Fibroblast of skin of back (primary cell): ENCODE results near the gene NXPH2.
A peak's percentile ranks its signal among the peaks of the same experiment; 100 is the strongest.
"Not testable (repeated sequence)": the region's sequence is repeated elsewhere in the genome, so short reads cannot be mapped to it uniquely, and the experiment has no call there.

Experiments used
- DNase-seq: peaks from one replicate; pipeline ENCODE4 v3.0.0-alpha.2; 2013

Gene NXPH2

DNA sequence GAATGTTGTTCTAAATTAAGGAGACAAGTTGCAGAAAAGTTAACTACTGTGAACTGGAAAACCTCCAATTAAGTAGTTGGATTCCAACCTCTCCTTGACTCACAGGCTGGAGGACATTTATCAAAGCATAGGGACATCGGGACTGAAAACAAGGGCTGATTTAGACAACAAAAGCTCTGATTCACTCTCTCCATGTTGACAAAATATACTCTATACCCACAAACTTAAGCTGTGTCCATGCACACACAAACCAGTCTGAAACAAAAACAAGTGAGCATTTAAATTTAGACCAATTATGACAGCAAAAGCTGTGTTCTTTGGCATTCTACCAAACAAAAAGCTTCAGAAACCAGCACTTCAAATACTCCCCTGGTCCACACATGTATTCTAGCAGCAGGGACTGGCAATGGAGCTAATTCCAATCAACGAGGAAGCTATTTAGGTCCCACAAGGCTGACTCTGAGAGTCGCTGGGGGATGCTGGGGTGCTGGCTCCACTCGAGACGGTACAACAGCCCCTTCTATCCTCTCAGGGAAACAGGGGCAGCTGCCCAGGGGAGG lies 71.4 kb downstream of the NXPH2 start:
- DNase-seq: peak; percentile 24

DNA sequence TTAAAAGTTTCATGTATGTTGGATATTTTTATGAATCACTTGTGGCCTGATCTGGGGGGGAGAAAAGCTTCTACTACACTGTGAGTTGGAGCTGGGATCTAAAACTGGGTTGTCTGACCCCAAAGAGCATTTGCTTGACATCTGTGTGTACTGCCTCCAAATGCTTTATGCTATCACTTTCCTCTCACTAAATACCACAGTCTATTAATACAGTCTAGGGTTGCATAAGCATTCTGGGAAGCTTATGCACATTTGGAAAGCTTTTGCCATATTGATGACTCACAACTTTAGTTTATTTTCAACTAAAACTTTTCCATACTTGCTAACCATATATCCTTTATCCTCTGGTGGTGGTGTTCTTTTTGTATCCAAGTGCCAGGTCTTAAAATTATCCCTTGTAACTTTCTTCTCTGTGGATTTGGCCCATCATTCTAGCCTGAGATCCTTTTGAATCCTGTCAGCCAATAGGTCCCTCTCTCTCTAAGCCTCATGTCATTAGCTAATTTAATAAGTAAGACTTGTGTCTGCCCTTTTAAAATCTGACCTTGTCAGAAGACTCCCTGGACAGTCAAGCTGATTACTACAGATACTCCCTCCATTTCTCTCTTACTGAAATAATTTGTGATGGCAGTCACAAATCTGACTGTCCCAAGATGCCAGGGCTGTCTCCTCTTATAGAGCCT lies 72.7 kb downstream of the NXPH2 start:
- DNase-seq: peak; percentile 65

DNA sequence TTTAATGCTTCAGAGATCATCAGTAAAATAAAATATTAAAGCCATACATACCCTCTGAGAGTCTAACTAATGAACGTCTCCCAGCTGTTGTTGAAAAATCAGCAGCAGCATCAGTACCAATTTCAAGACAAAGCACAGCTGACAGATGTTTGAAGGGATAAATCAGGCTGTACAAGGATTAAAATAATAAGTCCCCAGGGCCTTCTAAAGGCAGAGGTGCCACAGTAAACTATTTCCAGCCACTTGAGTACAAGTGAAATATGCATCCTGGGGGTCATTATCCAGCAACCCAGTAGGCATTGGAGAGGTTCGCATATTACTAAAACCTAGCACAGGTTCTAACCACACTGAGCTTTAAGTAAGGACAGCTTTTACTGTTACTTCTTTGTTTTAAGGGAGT lies 76.9 kb downstream of the NXPH2 start:
- DNase-seq: no peak

DNA sequence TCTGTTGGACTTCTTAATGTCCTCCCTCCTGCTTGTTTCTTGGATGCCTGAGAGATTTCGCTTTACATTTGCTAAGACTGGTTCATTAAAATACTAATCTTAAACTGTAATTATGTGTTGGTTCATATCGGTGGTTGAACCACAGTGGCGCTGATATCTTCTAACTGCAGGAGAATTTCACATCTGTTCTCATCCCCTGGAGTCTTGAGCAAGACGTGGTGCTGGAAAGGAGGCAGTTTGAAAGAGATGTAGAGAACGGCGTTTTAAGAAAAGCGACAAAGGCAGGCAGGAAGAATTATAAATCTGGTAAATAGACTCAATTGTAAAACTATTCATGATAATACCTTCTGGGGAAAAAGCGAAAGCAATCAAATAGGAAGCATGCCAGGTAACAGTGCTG lies 79.5 kb downstream of the NXPH2 start:
- no peak for DNase-seq

DNA sequence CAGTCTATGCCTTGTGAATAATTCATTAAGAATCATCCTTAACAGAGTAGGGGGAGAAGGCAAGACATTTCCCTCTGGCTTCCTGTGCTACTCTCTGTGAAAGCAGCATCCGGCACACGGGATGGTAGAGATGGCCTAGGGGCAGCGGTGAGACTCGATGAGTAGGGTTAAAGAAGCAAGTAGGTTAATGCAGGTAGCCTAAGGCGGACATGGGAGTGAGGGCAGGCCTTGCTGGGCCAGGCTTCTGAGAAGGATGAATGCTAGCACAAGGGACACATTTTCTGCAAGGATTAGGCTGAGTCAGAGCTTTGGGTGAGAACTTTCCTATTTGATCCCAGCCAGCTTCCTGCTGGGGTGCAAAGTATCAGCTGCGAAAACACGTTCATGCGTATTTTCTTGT lies 80.8 kb downstream of the NXPH2 start:
- no peak for DNase-seq

DNA sequence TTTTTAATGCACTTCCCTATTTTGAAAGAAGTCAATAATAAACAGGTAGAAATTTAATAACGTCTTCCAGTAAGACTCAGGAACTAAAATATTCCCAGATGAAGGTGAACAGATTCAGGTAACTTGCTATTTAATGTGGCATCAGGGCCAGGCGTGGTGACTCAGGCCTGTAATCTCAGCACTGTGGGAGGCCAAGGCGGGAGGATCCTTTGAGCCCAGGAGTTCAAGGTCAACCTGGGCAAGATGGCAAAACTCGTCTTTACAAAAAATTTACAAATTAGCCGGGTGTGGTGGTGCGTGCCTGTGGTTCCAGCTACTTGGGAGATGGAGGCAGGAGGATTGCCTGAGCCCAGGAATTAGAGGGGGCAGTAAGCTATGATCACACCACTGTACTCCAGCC lies 81.8 kb downstream of the NXPH2 start:
- DNase-seq: no peak

DNA sequence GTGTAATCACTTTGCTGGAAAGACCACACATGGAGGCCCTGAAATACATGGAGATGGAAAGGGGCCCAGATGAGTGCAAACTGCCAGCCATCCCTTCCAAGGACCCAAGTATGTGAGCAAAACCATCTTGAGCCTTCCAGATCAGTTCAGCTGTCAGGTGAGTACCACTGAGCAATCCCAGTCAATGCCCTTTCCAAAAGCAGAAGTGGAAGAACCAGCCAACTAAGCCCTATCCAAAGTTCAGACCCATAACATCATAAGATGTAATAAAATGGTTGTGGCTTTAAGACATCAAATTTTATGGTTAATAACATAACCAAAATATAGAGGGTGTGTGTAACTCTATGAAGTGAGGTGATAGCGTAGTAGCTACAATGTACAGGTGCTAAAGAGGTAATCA lies 88.5 kb downstream of the NXPH2 start:
- no peak for DNase-seq

DNA sequence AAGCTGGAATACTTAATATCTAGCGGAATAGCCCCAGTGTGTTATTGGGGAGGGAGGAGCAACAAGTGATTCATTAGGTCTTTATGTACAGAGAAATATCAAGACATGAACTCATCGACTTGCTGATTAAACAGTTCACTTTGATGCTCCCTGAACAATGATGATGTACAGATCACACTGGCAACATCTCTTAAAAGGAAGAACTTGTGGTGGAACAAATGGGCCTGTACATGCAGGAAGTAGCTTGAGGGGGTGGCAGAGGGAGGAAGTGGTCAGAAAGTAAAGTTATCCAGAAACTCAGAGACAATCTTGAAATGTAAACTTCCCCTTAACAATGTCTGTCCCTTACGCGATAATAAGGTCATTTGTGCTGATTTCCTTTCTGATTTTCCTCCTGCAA lies 90.5 kb downstream of the NXPH2 start:
- DNase-seq: no peak

DNA sequence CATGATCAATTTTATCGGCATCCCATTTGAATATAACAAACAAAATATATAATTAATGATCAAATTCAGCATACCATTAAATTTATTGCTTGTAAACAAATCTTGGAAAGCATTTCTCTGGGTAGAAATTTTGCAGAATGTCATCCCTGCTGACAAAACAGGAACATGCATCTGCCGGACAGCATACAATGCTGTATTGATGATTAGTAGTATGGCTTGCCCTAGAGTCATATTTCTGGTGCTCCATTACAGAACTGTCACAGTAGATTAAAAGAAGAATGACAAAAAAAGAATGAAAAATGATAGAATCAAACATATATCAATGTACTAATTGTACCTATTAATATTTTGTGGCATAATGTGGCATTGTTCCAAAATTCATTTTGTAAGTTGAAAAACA lies 98.0 kb downstream of the NXPH2 start:
- no peak for DNase-seq

DNA sequence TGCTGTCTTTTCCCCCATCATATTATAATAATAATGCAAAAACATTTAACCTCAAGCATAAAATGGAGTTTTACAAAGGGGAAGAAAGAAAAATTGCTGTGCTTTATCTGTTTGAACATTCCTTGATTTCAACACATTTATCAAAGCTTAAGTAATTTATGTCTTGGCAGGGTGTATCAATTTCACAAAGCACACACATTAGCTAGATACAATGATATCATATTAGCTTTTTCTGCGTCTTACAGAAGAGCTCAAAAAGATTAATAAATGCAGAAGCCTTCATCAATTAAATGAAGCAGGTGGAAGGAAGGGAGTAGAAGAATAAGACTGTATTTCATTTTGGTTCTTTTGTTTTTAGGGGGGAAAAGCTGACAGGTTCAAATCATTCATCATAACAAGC lies 103.0 kb downstream of the NXPH2 start:
- DNase-seq: no peak

DNA sequence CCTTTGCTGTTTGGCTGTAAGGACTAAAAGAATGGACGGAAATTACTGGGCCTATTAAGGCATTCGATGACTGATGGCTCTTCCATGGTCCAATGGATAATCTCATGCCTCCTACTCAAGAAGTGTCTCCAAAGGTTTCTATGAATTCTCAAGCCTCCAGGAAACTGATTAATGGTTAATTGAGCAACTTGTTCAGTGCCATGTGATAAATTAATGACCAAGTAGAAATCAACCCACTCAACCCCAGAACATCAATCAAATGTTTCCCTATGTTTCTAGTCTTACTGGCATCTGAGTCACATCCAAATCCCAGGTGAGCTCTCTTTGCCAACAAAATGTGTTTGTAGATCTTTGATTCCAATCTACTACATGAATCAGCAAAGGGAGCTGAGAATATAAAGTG lies 103.6 kb downstream of the NXPH2 start:
- no peak for DNase-seq

DNA sequence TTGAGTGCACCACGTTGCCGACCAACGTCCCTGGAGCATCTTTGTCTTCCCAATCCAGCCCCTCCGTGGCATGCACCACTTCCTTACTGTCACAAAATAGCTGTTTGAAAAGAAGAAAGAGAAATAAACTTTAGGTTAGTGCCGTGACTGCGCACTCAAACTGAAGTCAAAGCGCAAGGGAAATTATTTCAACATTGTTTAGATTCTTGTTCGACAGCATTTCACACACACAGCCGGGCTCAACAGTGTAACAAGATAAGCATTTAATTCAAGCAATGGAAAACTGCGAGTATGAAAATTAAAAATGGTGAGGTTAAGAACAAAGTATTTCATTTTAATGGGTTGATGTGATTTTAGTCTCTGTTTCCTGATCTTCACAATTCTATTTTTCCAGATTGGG lies 108.6 kb downstream of the NXPH2 start:
- DNase-seq: no peak

DNA sequence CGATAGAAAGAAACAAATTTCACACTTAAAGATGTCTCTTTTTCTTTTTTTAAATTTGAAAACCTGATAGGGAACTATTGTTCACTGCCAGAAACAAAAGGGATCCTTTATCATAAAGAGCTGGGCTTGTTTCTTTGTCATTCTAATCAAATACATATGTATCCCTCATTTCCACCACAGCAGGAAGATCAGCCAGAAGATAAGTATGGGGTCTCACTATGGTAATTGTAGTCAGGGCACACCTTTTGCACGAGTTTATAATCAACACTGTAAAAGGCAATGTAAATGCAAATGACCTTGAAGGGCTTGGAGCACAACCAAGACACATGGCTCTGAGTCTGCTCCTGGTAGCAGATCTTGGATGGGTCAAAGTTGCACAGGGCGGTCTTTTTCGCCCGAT lies 109.5 kb downstream of the NXPH2 start:
- DNase-seq: no peak

DNA sequence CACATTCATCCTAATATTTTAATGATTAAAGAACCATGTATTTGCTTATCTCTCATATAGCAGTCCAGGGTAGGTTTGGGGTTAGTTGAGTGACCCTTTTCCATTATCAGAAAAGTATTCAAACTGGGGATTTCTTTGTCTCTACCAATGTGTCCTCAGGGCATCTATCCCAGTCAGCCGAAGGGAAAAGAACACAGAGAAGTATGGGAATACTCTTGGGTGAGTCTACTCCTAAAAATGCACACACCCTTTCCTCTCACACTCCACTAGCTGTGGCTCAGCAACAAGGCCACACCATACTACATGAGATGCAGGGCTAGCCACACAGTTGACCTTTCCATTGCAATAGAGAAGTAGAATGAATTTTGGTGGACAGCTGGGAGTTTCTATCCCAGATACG lies 114.3 kb downstream of the NXPH2 start:
- no peak for DNase-seq

DNA sequence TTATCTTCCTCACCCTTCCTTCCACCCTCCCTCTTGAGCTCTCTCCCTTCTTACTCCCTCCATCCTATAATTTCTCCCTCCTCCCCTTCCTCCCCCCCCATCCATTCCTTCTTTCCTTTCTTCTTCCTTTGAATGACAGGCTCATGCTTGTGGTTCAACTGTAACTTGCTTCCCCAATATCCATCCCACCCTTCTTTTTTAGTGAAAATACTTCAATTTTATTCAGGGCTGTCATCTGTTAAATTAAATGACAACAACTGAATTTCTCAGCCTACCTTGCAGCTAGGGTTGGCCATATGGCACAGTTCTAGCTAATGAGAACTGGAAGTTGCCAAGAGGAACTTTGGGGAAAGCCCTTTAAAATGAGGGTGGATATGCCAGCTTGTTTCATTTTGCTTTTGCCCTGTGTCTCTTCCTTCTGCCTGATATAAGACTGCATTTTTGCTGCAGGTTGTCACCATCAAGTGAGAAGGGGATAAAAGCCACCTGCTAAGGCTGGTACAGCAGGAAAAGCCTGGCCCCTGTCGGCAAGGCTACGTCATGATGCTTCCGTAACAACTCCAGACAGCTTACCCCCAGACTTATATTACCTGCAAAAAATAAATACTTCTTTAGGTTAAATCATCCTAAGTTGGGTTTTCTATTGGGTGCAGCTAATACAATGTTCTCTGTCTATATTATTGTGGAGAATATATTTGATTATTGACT lies 121.8 kb downstream of the NXPH2 start:
- no peak for DNase-seq

DNA sequence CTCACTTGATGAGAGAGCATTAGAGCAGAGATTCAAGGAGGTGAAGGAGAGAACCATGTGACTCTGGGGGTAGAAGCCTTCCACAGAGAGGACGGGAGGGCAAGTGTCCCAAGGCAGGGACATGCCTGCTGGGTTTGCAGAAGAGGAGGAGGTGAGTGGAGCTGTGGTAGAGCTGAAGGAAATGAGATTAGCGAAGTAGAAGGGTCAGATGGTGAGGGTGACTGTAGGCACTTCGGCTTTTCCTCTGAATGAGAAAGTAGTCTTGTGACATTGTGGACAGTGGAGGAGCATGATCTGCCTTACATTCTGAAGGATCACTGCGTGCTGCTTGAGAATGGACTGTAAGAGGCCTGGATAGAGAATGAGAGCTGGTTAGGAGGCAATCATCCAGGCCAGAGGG lies 126.0 kb downstream of the NXPH2 start:
- no peak for DNase-seq

DNA sequence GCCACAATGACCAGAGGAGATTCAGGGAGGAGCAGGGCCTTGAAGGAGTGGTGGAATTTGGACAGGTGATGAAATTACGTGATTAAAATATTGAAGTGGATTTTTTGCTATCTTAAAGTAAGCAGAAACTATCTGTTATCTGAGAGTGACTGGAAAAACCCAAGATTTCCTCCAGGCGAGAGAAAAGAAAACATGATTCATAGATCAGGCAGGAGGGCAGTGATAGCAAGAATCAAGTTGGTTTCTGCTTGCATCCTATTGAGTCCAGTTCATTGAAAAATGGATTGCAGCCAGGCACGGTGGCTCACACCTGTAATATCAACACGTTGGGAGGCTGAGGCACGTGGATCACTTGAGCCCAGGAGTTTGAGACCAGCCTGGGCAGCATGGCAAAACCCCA lies 127.8 kb downstream of the NXPH2 start:
- no peak for DNase-seq

DNA sequence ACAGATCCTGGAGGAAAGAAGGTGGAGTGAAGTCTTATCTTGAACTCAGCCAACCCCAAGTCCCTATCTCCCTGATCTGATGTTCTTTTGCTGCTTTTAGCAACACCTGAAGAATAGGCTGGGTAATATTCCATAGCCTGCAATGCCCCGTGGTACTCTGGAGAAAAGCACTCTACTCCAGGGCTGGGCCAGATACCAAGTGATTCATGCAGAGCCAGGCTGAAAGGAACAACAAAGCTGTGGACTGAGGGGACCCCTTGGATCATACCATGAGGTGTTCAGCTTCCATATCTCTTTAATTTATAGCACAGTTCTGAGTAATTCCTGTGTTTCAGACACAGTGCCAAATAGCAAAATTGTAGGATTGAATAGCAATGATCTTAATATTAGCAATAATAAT lies 130.6 kb downstream of the NXPH2 start:
- no peak for DNase-seq

DNA sequence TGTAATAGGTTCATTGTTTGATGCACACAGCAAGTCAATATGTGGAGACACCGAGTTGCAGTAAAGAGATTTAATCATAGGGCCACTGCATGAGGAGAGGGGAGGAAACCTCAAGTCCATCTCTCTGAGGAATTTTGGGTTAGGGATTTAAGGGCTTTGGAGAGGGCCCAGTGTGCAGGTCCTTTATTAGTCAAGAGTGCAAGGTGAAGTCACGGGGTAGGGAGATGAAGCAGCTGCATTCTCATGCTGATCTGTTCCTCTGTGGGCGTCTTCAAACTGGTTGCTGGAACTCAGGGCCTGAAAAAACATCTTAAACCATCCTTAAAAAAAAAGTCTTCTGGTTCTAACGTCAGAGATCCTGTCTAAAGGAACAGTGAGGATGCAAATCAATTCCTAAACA lies 131.6 kb downstream of the NXPH2 start:
- DNase-seq: no peak

DNA sequence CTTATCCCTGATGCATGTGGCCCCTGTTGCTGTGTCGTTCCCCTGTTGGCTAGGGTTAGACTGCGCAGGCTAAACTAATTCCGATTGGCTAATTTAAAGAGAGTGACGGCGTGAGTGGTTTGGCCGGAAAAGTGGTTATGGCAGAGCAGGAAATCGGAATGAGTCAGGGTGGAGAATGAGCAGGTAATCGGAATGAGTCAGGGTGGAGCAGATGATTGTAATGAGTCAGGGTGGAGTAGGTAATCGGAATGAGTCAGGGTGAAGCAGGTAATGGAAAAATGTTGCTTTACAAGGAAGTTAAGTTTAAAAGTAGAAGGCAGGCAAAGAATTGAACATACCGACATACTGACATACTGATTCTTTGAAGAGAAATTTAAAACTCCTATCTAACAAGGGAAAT lies 135.4 kb downstream of the NXPH2 start:
- not testable (repeated sequence) for DNase-seq

DNA sequence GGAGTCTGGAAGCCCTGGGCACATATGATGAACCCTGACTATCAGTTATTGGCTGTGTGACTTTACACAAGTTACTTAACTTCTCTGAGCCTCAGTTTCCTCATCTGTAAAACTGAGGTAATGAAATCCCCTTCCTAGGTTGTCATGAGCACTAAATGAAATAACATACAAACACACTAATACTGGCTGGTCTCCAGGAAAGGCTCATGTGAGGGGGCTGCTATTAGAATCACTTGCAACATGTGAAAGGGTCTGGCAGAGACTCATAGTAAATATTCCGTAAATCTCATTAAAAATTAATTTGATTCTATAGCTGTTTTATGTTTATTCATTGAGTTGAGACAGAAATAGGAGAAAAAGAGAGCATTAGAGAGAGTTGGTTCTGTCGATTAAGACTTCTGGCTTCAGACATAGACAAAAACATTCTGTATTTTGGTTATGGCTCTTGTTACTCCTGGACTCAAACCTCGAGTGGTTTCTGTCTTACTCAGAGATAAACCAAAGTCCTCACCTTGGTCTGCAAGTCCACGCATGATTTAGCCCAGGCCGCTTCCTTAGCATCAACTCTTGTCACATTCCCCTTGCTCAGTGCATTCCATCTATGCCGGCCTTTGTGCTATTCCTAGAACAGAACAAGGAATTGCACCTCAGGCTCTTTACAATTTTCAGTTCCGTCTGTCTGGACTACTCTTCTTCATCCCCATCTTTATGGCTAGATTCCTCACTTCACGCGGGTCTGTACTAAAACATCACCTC lies 139.1 kb downstream of the NXPH2 start:
- no peak for DNase-seq

DNA sequence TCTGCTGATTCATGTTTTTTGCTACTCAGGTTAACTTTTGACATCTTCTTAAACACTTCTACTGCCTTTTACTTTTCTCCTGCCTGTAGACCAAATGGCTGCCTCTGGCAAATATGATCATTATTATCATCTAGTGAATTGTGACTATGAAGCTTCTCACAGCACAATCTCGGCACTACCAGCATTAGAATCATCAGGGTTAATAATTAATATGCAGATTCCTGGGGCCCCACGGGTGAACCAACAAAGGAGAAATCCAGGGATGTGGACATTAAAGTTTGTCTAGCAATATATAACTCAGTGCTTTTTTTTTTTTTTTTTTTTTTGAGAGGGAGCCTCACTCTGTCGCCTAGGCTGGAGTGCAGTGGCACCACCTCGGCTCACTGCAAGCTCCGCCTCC lies 142.5 kb downstream of the NXPH2 start:
- no peak for DNase-seq

DNA sequence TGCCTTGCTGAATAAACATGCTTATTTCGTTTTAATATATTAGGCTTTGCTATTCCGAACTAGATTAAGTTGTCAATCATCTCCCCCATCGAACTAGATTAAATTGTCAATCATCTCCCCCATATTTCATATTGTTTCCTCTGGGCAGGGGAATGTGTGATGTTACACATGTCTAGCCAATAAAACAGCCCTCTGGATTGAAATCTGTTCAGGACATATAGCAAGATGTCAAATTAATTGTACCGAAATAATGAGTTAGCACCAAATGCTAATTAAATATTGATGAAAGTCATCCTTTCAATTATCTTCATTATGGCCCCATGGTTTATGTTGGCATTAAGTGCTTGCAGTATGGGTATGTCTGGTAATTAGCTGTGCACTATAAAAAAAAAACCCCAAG lies 143.1 kb downstream of the NXPH2 start:
- no peak for DNase-seq

DNA sequence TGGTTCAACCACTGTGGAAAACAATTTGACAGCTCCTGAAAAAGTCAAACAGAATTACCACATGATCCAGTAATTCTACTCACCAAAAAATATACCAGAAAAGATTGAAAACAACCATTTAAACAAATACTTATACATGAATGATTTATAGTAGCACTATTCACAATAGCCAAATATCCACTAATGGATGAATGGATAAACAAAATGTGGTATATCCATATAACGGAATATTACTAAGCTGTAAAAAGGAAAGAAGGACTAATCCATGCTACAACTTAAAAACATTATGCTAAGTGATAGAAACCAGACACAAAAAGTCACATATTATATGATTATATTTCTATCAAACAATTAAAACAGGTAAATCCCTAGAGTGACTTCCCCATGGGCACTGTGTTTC lies 147.1 kb downstream of the NXPH2 start:
- DNase-seq: no peak
